Fibroblast of skin of left biceps (primary cell): ENCODE results near the gene SOX15.
"Not testable (repeated sequence)": the region's sequence is repeated elsewhere in the genome, so short reads cannot be mapped to it uniquely, and the experiment has no call there.

Experiments
- DNase-seq, 2 experiments: peaks; one replicate each; pipeline ENCODE4 v3.0.0-alpha.2; 2013; ENCODE audit warnings: low read depth in 2 of 2

The SOX15 gene

GRCh38 chr17:7589891-7590691 lies at the start of gene SOX15:
Gene SOX15 (minus strand): TSS chr17:7590094. CDS start chr17:7589676, 418 bp downstream.
- no peak for DNase-seq

GRCh38 chr17:7636163-7636562 lies 46.3 kb upstream of the SOX15 start:
- no peak for DNase-seq

DNA sequence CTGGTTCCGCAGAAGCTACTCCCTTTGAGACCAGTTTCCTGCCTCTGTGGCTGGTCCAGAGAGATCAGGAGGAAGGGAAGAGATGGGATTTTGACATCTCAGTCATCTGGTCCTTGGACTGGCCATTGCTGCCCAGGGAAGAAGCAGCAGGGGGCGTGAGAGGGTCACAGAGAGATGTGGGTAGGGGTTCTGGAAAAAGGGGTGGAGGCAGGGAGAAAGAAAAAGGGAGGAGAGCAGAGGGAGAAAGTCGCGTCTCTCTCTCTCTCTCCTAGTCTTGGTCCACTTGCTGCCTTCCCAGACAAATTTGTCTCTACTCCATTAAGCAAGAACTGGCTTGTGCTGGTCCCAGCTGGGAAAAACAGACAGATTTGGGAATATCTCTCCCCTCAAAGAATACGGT lies 44.5 kb upstream of the SOX15 start:
- DNase-seq, result no peak

DNA sequence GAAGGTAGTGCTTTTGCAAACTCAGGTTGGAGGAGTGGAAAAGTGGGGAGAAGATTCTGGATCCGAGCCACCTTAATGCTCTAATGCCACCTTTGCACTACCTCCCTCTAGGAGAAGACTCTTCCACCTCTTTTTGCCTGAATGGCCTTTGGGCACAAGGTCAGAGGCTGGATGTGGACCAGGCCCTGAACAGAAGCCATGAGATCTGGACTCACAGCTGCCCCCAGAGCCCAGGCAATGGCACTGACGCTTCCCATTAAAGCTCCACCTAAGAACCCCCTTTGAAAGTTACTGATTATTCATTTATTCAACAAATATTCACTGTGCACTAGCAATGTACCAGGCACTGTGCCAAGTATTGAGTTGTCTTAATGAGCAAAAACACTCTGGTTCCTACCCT lies 43.2 kb upstream of the SOX15 start:
- no peak for DNase-seq

GRCh38 chr17:7632492-7632894 lies 42.6 kb upstream of the SOX15 start:
- DNase-seq, result no peak

DNA sequence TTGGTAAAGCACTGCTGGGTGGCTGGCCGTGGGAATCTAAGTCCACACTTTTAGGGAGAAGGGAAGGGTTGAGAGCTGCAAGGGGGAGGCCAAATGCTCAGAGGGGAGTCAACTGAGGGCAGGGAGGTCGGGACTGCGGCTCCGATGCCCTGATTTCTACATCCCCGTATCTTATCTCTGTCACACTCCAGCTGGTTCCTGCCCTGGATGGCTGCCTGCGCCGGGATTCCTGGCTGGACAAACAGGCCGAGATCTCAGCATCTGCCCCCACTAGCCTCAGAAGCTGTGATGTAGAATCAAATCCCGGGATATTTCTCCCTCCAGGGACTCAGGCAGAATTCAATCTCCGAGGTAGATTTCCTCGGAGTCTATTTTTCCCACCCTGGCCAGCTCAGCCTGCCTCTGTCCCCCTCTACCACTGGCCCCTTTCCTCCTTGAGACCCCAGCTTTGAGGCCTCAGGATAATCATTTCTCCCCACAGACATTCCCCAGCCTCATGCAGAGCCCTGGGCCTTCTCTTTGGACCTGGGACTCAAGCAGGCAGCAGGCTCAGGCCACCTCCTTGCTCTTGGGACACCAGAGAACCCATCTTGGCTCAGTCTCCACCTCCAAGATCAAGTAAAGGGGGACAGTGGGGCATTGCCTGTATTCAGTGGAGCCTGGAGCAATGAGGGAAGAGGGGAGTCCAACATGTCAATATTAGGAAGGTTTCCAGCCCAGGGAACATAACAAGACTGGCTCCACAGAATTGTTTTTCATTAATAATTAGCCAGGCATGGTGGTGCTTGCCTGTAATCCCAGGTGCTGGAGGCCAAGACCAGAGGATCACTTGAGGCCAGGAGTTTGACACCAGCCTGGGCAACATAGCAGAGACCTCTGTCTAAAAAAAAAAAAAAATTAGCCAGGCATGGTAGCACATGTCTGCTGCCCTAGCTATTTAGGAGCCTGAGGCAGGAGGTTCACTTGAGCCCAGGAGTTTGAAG lies 41.8 kb upstream of the SOX15 start:
- no peak for DNase-seq

GRCh38 chr17:7629939-7630571 lies 40.2 kb upstream of the SOX15 start, which contains the start of gene SHBG:
Gene SHBG (plus strand): TSS chr17:7630135. CDS start chr17:7630173, 38 bp downstream.
- DNase-seq, result no peak

GRCh38 chr17:7627250-7628121 lies 37.6 kb upstream of the SOX15 start, which contains the start of gene SAT2:
Gene SAT2 (minus strand): TSS chr17:7627821. CDS start chr17:7627635, 186 bp downstream.
- DNase-seq, result peak; percentile 81 to 85

DNA sequence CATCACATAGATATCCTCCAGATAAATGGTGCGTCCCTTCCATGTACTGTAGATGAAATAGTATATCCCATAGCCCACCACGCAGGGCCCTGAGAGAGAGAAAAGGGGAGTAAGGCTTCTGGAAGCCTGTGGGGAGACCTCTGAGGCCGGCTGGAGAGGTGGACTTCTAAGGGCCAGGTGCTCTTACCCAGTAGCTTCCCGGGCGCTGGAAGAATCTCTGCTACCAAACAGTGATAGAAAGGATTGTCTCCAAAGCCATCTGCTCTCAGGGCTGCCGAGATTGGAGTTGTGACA lies 37.0 kb upstream of the SOX15 start:
- no peak for DNase-seq

DNA sequence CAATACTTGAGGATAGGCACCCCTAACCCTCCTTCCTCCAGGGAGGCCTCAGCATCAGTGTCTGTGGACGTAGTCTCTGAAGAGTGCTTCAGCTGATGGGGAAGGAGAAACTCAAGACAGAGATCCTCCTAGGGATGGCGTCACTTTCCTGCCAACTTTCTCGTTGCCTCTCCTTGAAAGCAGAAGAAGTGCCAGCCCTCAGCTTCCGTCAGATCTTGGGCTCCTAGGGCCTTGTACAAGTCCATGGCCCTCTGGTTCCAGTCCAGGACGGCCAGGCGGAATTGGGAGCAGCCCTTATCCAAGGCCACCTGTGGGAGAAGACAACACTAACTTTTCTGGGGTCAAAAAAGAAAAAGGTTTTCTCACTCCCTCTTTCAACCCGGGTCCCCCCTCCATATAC lies 36.4 kb upstream of the SOX15 start:
- DNase-seq, result no peak

GRCh38 chr17:7625749-7626148 lies 35.9 kb upstream of the SOX15 start:
- DNase-seq, result not testable (repeated sequence)

GRCh38 chr17:7623661-7624060 lies 33.8 kb upstream of the SOX15 start:
- no peak for DNase-seq

- no peak for DNase-seq
Observed at GRCh38 chr17:7620835-7621234, 30.9 kb upstream of the SOX15 start.

DNA sequence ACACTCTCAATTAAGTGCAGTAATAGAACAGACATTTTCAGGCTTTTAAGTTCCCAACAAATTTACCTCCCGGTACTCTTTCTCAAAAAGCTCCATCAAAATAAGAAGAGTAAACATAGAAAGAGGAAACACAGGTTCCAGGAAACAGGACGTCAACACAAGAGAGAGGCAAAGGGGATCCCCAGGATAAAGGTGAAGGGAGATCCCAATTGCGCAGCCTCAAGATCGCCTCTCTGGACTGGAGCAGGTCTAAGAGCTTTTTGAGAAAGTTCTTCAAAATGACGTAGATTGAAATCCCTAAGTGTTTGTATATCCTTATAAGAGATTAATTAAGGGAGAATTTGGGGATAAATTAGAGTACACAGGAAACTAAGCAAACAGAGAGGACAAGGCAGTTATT lies 28.7 kb upstream of the SOX15 start:
- no peak for DNase-seq

GRCh38 chr17:7615265-7615747 lies 25.4 kb upstream of the SOX15 start:
- DNase-seq, result no peak

DNA sequence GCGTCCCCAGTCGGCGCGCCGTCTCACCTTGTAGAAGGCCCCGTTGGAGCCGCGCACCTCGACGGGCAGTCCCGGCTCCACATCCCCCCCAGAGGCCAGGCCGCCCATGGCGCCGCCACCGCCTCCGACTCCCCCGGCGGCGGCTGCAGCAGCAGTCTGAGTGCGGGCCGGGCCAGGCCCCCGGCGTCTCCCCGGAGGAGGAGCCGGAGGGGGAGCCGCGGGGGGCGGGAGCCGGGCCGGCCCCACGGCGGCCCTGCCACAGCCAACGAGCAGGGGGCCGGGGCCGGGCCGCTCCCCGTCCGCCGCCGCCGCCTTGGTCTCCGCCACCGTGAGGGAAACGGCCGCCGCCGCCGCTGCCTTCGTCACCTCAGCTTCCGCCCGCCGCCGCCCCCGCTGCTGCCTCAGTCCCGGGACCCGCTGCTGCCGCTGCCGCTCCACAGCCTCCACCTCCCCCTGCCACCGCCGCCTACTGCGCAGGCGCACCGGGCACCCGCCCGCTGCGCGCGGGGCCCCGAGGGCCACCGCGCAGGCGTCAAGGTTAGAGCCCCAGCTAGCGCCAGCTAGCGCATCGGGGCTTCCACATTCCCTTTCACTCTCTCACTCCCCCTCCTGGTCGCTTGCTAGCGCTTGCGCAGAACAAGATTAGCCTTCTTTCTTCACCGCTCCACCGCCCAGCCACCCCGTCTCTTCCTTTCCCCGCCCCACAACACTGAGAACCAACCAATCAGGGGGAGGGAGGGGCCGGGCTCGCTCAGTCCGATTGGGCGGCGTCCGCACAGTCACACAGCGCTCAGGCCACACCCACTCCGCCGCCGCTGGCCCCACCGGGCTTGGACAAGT lies 24.8 kb upstream of the SOX15 start, which contains the start of gene FXR2:
Gene FXR2, minus strand, starts transcription at position 473 of the 840 bp plus-strand sequence. Its CDS starts 365 bp downstream, at position 108.
- DNase-seq, result peak; percentile 99

DNA sequence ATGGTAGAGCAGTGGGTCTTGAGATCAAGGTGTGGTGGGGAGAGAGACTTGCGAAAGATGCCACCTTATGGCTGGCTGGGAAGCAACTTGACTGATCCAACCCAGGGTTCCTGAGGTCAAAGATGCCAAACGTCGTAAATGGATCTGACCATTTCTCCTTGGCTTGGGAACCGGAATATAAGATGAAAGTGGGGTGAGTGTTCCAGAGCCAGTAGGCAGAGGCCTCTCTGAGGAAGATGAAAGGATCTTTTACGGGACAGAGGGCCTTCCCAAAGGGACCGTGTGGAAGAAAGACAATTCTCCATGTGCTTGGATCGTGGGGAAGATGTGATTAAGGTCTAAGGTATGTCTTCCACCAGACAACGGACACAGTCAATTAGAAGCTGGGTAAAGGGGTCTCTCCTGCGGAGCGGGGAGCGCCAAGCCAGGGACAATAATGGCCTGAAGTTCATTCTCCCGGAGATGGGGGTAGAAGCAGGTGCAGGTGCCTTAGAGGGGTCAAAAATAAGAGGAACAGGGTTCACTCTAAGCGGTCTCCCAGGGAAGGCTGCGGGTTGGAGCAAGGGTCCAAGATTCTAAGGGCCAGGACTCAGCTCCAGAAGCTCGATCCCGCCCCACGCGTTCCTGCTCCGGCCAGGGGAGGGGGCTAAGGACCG lies 24.0 kb upstream of the SOX15 start:
- no peak for DNase-seq

DNA sequence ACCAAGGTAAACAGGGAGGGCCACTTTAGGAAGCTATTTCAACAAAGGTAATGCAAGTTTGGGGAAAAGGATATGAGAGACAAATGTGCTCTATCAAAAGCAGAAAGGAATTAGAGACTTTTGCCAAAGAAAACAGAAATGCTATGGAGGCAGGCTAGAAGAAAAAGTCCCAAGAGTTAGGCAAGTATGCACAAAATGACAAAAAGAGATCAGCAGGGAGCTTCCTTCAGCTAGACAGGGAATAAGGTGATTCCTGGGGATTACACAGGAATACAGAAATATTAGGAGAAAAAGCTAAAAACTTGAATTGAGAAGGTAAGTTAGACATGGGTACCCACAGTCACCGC lies 22.4 kb upstream of the SOX15 start:
- DNase-seq, result no peak

DNA sequence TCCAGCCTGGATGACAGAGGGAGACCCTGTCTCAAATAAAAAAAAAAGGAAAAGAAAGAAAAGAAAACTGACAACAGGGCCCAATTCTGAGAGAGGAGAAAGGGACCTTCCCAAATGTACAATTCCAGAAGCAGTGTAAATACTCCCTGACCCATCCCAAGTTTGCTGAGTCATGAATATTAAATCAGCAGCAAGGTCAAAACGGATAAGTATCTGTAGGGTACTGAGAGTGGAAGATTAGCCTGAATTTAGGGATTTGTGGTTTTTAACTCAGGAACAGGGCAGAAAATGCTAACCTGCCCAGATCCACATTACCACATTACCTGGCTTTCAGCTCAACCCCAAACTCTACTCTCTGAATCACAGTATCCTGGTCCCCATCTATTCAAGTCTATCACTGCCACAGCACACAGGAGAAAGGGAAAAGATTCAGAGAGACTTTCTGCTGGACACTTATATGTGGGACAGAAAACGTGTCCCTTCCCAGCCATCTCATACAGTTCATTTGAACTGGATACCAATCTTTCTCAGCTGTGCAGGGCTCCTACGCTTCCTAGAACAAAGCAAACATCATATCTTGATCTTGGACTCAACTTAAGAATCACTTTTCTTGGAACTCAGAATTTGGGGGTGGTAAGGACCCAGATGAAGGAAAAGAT lies 21.9 kb upstream of the SOX15 start:
- DNase-seq, result no peak
